ENCODE measurements around the gene BOD1.
A peak's percentile ranks its signal among the peaks of the same experiment; 100 is the strongest.

The BOD1 gene

DNA sequence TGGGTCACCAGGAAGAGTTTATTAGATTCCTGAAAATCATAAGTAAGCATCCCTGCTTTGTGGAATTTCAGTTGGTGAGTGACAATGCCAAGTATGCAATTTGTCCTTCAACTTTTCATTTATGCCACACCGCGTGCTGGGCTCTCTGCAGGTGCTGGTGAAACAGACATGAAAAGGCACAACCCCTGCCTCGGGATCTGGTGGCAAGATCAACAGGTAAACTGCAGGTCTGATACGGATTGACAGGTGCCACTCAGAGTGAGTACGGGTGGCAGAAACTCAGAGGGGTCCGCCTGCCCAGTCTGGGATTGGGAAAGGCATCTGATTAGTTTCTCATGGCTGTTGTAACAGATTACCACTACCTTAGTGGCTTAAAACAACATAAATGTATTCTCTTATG, 40.5 kb downstream of the BOD1 start:
- DNase-seq (ENCODE audit: low spot score): no peak

DNA sequence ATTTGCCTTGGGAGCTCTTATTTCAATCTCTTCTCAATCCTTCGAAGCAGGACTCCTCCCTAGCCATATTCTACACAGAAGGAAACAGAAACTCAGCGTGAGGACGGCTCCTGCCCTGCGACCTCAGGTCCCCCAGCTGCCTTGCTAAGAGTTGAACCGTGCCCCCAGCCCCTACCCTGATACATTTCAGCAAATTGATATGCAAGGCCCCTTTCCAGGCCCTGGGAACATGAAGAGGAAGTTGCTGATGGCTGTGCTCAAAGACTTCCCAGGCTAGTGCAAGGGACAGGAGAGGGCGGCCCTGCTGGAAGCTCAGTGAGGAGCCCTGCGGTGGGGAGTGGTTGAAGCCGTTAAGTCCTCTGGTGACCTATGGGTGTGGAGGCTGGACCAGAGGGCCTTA, 41.5 kb downstream of the BOD1 start:
- DNase-seq (ENCODE audit: low spot score): no peak

DNA sequence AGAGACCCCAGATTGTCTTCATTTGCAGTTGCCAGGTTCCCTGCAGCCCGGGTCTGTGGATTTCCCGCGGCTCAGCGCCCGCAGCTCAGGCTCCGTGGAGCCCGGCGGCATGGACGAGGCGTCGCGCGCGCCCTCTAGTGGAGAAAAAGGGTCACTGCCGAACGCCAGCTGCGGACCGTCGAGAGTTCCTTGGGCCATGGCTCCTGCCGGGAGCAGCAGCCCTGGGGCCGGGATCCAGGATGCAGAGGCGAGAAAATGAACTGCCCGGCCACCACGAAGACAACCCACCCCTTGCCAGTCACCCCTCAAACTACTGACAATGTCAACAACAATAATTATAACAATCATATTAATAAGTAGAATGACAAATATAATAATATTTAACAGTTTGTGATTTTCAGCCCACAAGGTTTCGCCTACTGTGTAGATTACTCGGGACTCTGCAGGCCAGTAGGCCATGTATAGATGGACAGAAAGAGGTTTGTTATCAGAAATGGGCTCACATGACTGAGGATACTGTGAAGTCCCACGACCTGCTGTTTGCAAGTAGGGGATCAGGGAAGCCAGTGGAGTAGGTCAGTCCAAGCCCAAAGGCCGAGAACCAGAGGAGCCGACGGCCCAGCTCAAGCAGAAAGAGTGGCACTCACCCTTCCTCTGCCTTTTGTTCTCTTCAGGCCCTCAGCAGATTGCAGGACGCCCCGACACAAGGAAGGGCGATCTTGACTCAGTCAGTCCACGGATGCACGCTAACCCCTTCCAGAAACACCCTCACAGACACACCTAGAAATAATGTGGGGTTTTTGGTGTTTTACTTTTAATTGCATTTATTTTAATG, 43.1 kb downstream of the BOD1 start:
- DNase-seq (ENCODE audit: low spot score): peak; percentile 54

GRCh38 chr5:173572431-173573125, 43.9 kb downstream of the BOD1 start:
- no peak for DNase-seq (ENCODE audit: low spot score)

DNA sequence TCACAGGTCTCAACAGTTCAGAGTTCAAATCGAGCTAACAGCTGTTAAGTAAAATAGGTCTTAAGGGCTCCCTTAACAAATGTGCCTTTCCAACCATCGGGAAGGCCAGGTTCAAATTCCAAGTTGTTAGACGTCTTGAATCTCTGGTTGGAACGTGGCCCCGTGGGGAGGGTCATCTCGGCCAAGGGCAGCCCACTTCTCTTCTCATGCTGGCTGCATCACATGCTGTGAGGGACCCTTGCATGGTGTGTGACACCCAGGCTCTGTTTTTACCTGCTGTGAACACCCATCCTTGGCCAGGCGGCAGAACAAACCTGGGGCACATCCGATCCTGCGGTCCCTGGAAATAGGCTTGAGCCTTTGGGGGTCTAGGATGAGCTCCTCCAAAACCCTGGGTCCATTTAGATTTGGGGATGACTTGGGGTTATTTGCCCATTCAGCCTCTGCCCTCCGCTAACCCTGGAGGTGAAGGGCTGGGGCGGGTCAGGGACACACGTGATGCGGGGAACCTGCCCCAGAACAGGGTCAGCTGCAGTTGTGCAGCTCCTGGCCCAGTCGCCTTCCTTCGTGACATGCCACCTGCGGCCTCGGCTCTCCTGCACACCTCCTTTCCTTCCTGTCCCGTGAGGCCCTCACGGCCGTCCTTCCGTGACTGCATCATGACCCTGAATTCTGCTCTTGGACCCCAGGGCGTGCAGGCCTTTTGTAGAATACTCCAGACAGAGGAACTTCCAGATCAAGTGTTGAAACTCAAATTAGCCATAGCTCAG, 45.9 kb downstream of the BOD1 start:
- no peak for DNase-seq (ENCODE audit: low spot score)

- no peak for DNase-seq (ENCODE audit: low spot score)
Observed at GRCh38 chr5:173568703-173569102, 47.7 kb downstream of the BOD1 start.

GRCh38 chr5:173568128-173568527, 48.3 kb downstream of the BOD1 start:
- no peak for DNase-seq (ENCODE audit: low spot score)

DNA sequence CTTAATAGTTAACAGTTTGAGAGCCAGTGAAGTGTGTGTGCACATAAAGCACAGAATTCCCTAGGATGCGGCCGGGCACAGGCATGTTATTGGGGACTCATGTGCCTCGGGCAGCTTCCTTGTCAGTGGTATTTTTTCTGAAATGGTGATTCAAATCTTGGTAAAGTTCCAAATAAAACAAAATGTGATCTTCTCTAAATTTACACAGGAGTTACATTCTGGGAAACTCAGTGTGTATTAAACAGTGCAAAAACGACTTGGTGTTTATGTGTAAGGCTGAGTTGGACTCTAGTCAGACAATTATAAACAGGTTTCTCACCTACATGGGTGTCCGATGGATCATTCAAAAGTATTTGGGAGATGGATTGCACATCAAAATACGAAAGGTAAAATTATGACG, 48.9 kb downstream of the BOD1 start:
- no peak for DNase-seq (ENCODE audit: low spot score)

DNA sequence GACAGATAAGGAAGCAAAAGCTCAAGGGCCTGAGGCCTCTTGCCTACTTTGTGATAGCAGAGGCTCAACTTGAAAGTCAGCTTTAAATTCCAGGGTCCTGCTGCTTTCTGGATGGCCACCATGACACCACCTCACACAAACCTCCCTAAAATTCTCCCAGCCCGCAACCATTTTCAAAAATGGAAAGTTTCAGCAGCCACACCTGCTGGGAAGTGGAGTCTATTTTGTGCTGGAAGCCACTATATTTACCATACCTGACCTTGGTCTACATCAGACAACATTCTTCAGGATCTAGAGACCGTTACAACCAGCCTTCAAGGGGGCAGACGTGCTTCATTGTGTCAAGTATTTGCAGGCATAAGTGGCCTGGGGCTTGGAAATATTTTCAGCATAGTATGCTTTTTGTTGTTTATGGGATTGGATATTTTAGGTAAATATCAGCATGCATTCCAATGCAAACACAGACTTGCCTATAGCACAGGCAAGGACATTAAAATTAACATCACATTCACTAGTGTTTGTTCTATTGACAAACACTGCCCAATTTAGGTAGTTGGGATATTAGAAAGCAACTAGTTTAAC, 50.9 kb downstream of the BOD1 start:
- DNase-seq (ENCODE audit: low spot score): no peak

- no peak for DNase-seq (ENCODE audit: low spot score)
Observed at GRCh38 chr5:173564106-173564505, 52.3 kb downstream of the BOD1 start.

DNA sequence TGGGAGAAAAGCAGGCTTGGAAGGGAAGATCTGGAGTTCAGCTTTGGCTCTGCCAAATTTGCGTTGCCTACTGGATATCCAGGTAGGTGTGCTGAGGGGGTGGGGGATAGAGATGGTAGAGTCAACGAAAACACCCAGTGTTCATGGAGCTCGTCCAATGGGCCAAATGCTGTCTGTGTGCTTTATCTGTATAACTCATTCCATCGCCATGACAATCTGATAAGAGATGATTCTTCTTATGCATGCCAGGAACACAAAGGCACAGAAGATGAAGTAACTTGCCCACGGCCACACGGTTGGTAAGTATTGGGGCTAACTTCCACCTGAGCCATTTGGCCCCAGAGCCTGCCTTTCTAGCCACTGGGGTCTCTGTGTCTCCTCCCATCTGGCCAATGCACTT, 53.2 kb downstream of the BOD1 start:
- DNase-seq (ENCODE audit: low spot score): no peak

GRCh38 chr5:173562451-173562850, 54.0 kb downstream of the BOD1 start:
- DNase-seq (ENCODE audit: low spot score): no peak
